Measurements from ENCODE around the gene PGK2. TPM values are rescaled to one million over a fixed set of nuclear protein-coding genes. Genes with fewer than 3 reads are reported as not detected.

PGK2 gene
- total RNA-seq, 2 donors from 2014 or later, result not detected

DNA sequence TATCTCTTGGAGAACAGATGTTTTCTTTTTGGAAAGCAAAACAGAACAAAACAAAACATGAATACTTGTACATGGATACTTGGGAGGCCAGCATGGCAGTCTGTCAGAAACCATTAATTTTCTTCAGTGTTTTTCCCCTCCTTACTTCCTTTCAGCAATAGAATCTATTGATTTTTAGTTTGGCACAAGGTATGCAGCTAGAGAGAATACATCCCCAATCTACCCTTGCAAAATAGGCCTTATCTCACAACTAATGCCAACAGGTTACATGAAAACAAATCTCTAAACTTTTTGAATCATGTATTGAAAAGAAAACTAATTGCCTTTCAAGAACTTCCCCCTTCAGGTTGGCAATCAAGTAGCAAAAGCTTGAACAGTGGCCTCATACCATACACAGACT, 2.8 kb downstream of the PGK2 start:
- Histone ChIP-seq H3K27me3 (no peaks in the 10 kb centered on the region), H3K4me1 (no peaks in the 10 kb centered on the region), H3K4me3 (no peak overlapping the region), H3K9me3 (no peaks in the 10 kb centered on the region), H3K36me3 (no peaks in the 10 kb centered on the region), H3K27ac (no peak overlapping the region)
- TF ChIP-seq, protein P1, sequence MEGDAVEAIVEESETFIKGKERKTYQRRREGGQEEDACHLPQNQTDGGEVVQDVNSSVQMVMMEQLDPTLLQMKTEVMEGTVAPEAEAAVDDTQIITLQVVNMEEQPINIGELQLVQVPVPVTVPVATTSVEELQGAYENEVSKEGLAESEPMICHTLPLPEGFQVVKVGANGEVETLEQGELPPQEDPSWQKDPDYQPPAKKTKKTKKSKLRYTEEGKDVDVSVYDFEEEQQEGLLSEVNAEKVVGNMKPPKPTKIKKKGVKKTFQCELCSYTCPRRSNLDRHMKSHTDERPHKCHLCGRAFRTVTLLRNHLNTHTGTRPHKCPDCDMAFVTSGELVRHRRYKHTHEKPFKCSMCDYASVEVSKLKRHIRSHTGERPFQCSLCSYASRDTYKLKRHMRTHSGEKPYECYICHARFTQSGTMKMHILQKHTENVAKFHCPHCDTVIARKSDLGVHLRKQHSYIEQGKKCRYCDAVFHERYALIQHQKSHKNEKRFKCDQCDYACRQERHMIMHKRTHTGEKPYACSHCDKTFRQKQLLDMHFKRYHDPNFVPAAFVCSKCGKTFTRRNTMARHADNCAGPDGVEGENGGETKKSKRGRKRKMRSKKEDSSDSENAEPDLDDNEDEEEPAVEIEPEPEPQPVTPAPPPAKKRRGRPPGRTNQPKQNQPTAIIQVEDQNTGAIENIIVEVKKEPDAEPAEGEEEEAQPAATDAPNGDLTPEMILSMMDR (IDR thresholded peaks at IDR 0.05), result no peak
- no peak for DNase-seq (ENCODE audit: low spot score)

DNA sequence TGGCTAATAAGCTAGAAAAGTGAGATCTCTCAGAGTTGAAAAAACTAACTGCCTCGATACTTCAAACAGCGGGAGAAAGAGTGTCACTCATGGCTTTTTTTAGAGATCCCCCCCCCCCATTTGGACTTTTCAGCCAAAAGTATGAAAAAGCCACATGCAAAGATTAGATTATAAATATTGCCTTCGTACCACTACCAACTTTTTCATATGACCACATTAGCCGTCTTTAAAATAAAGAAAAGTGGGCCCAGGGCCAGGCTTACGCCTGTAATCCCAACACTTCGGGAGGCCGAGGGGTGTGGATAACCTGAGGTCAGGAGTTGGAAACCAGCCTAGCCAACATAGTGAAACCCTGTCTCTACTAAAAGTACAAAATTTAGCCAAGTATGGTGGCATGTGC, 4.4 kb downstream of the PGK2 start:
- TF ChIP-seq, protein P1 (IDR thresholded peaks at IDR 0.05), result no peak
- H3K4me3 ChIP-seq, result no peak overlapping the region
- no peaks in the 10 kb centered on the region for H3K9me3 ChIP-seq
- no peaks in the 10 kb centered on the region for H3K27me3 ChIP-seq
- H3K27ac ChIP-seq, result no peak overlapping the region
- H3K36me3 ChIP-seq, result no peaks in the 10 kb centered on the region
- H3K4me1 ChIP-seq, result no peaks in the 10 kb centered on the region
- DNase-seq (ENCODE audit: low spot score), result no peak

DNA sequence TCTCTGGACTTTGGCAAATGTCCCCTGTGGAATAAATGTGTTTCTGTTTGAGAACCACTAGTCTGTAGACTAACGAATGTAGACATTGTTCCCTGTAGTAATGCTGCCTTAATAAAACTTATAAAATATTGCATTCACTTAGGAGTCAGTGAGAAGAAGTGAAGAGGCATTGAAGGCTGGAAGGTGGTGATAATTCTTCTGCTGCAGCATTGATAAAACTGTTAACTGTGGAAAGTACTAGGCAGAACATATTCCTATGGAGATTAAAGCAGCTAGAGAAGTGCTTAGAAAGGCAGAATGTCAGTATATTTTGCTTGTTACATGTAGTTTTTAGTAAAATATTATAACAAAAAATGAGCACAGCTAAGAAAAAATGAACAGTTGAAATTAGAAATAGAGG, 4.8 kb downstream of the PGK2 start:
- TF ChIP-seq, protein P1 (IDR thresholded peaks at IDR 0.05), result no peak
- no peaks in the 10 kb centered on the region for H3K9me3 ChIP-seq
- no peak for DNase-seq (ENCODE audit: low spot score)
- H3K27ac ChIP-seq, result no peak overlapping the region
- H3K36me3 ChIP-seq, result no peaks in the 10 kb centered on the region
- H3K4me3 ChIP-seq, result no peak overlapping the region
- no peaks in the 10 kb centered on the region for H3K4me1 ChIP-seq
- no peaks in the 10 kb centered on the region for H3K27me3 ChIP-seq

DNA sequence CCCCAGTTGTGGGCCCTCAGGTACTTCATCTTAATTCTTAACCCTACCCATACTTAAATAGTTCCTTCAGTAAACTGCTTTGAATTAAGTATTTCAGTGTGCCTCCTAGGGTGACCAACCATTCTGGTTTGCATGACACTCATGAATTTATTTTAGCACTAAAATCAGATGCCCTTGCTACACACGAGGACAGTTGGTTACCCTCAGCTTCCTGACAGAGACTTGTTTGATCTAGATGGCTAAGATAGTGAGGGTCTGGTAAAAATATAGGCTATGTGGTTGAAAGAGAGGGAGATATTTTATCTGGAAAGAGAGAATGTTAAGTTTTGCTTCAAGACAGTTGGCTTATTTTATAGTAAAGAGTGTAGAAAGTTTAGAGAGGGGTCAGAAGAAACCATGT, 10.6 kb downstream of the PGK2 start:
- TF ChIP-seq, protein P1 (IDR thresholded peaks at IDR 0.05), result no peak
- DNase-seq (ENCODE audit: low spot score), result no peak
- Histone ChIP-seq H3K4me1 (no peaks in the 10 kb centered on the region), H3K4me3 (no peak overlapping the region), H3K27ac (no peak overlapping the region), H3K36me3 (no peaks in the 10 kb centered on the region), H3K9me3 (no peaks in the 10 kb centered on the region), H3K27me3 (no peaks in the 10 kb centered on the region)

DNA sequence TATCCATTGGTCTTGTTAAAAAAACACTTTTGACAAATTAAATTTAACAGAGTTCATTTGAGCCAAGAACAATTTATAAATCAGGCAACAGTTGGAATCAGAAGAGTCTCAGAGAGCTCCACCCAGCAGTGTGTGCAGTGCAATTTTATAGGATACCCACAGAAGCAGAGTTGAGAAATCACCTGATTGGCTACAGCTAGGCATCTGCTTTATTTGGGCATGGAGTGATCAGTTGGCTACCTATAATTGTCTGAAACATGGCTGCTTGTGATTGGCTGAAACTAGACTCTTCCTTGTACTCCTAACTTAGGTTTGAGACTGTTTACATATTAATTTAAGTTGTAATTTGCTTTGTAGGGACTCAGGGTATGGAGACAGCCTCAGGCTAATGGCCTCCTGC, 12.0 kb downstream of the PGK2 start:
- H3K36me3 ChIP-seq, result no peaks in the 10 kb centered on the region
- no peaks in the 10 kb centered on the region for H3K4me1 ChIP-seq
- TF ChIP-seq, protein P1 (IDR thresholded peaks at IDR 0.05), result no peak
- H3K4me3 ChIP-seq, result no peak overlapping the region
- H3K27ac ChIP-seq, result no peak overlapping the region
- no peaks in the 10 kb centered on the region for H3K9me3 ChIP-seq
- no peaks in the 10 kb centered on the region for H3K27me3 ChIP-seq
- DNase-seq (ENCODE audit: low spot score), result no peak

DNA sequence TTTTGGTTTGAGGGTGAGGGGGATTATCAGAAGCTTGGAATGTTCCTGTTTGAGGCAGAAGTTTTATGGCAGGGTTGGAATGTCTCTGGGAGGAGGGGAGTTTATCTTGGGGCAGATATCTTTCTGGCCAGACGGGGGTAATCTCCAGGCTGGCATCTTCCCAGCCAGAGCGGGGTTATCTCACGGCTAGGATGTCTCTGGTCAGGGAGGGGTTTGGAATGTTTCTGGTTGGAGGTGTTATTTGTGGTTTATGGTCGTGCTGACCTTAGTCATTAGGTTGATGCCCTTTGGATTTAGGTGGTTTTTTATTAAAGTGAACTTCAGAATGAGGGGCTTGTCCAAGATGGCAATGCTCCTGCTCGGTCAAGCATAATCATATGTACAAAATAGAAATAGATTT, 14.8 kb downstream of the PGK2 start:
- no peak overlapping the region for H3K4me3 ChIP-seq
- H3K9me3 ChIP-seq, result no peaks in the 10 kb centered on the region
- DNase-seq (ENCODE audit: low spot score), result no peak
- no peaks in the 10 kb centered on the region for H3K36me3 ChIP-seq
- H3K4me1 ChIP-seq, result no peaks in the 10 kb centered on the region
- H3K27ac ChIP-seq, result no peak overlapping the region
- TF ChIP-seq, protein P1 (IDR thresholded peaks at IDR 0.05), result no peak
- H3K27me3 ChIP-seq, result no peaks in the 10 kb centered on the region
